HCT116 (cell line): ENCODE results near the gene IL11. TPM values are rescaled to one million over a fixed set of nuclear protein-coding genes. Genes with fewer than 3 reads are reported as not detected.

Source experiments
- ATAC-seq: fragments of 200-7000 bp; cut with Tn5 transposase; 2 replicates; pipeline ENCODE4 v1.9.1; 2020; ENCODE audit warnings: mild to moderate bottlenecking, moderate library complexity
- BruUV-seq: library from RNA; stranded (reverse); fragments of 400-500 nt; replicated peaks from 2 replicates; lab custom pipeline; 2021; lab: Mats Ljungman, UMichigan
- CTCF ChIA-PET: fragments of 300-600 bp; sonication (Branson Sonifier 250); formaldehyde crosslinking; loops from one replicate; lab custom pipeline; 2021; ENCODE audit warnings: antibody characterized with exemption; lab: Charles Lee
- POLR2A ChIA-PET: fragments of 300-600, 350-600 bp; sonication (Branson Sonifier 250); formaldehyde crosslinking; loops from one replicate; lab custom pipeline; 2021; ENCODE audit warnings: antibody characterized with exemption; lab: Charles Lee
- RAD21 ChIA-PET, 2 experiments: fragments of 300-600 bp; sonication (Branson Sonifier 250); formaldehyde crosslinking; loops; one replicate each; lab custom pipeline; 2023; ENCODE audit warnings: low total read pairs in 2 of 2; ENCODE audit not compliant: uncharacterized antibody in 2 of 2, unreplicated experiment in 2 of 2, low non-redundant PET in 1 of 2; lab: Charles Lee
- DNase-seq: peaks from one replicate; pipeline ENCODE4 v3.0.0-alpha.2; 2010; ENCODE audit warnings: low read depth, low spot score
- H2AFZ ChIP-seq: fragments of 200-600 bp; shearing (Covaris generic), sonication (generic); 2 replicates; pipeline ENCODE4 v1.6.1; 2017; ENCODE audit warnings: low read depth, mixed run types, mixed read lengths, antibody characterized with exemption, low read length; ENCODE audit not compliant: poor library complexity, severe bottlenecking
- H3K27ac ChIP-seq: 2 replicates; pipeline ENCODE4 v1.5.1; 2012; ENCODE audit warnings: low read depth, low read length
- H3K27me3 ChIP-seq: fragments of 200-600 bp; sonication (generic); 2 replicates; pipeline ENCODE4 v1.6.1; 2016; ENCODE audit warnings: mixed run types, low read length, mixed read lengths; ENCODE audit not compliant: insufficient read depth
- H3K36me3 ChIP-seq, 2 experiments: fragments of 200-500 bp in 1 of 2; fragments of 200-600 bp in 1 of 2; sonication (Bioruptor generic) in 1 of 2; sonication (generic) in 1 of 2; 2 replicates each; pipeline versions ENCODE4 v1.5.1 to v1.6.1; 2014 to 2016; ENCODE audit warnings: low read length in 2 of 2, inconsistent platforms in 1 of 2, mixed read lengths in 1 of 2, mixed run types in 1 of 2; ENCODE audit not compliant: insufficient read depth in 2 of 2, control insufficient read depth in 1 of 2
- H3K4me1 ChIP-seq, 2 experiments: fragments of 200-600 bp in 1 of 2; sonication (generic) in 1 of 2; 2 replicates each; pipeline versions ENCODE4 v1.5.1 to v1.6.1; 2012 to 2017; ENCODE audit warnings: low read length in 2 of 2, inconsistent platforms in 1 of 2, mild to moderate bottlenecking in 1 of 2, mixed read lengths in 1 of 2, mixed run types in 1 of 2, moderate library complexity in 1 of 2; ENCODE audit not compliant: insufficient read depth in 2 of 2, control insufficient read depth in 1 of 2
- H3K4me2 ChIP-seq: fragments of 200-600 bp; sonication (generic); 2 replicates; pipeline ENCODE4 v1.6.1; 2017; ENCODE audit warnings: mixed run types, low read length, mixed read lengths
- H3K4me3 ChIP-seq, 2 experiments: fragments of 200-600 bp in 1 of 2; sonication (generic) in 1 of 2; replicated peaks in 1 of 2; 2 replicates each; pipeline ENCODE4 v1.5.1; 2011 to 2016; ENCODE audit warnings: low read length in 2 of 2, control low read depth in 1 of 2, low read depth in 1 of 2, mild to moderate bottlenecking in 1 of 2, mixed read lengths in 1 of 2, mixed run types in 1 of 2
- H3K79me2 ChIP-seq: fragments of 200-600 bp; sonication (generic); 2 replicates; pipeline ENCODE4 v1.6.1; 2017; ENCODE audit warnings: mild to moderate bottlenecking, mixed run types, low read length, moderate library complexity, mixed read lengths; ENCODE audit not compliant: insufficient read depth
- H3K9ac ChIP-seq: fragments of 200-600 bp; sonication (generic); 2 replicates; pipeline ENCODE4 v1.6.1; 2016; ENCODE audit warnings: low read length, mixed read lengths
- H3K9me2 ChIP-seq: fragments of 200-600 bp; sonication (generic), shearing (Covaris generic); 2 replicates; pipeline ENCODE4 v1.6.1; 2017; ENCODE audit warnings: mixed run types, mild to moderate bottlenecking, moderate library complexity; ENCODE audit not compliant: insufficient read depth
- H3K9me3 ChIP-seq, 2 experiments: fragments of 200-500 bp in 1 of 2; fragments of 200-600 bp in 1 of 2; sonication (Bioruptor generic) in 1 of 2; sonication (generic) in 1 of 2; 2 replicates each; pipeline ENCODE4 v1.6.1; 2014 to 2017; ENCODE audit warnings: low read length in 2 of 2, mixed read lengths in 2 of 2, inconsistent platforms in 1 of 2, low read depth in 1 of 2, mild to moderate bottlenecking in 1 of 2, mixed run types in 1 of 2, moderate library complexity in 1 of 2; ENCODE audit not compliant: control insufficient read depth in 1 of 2, insufficient read depth in 1 of 2
- H4K20me1 ChIP-seq: fragments of 200-600 bp; sonication (generic), shearing (Covaris generic); 2 replicates; pipeline ENCODE4 v1.6.1; 2017; ENCODE audit warnings: mixed run types, mild to moderate bottlenecking, moderate library complexity; ENCODE audit not compliant: insufficient read depth
- ATF3 ChIP-seq: IDR thresholded peaks from 2 replicates; pipeline ENCODE4 v1.6.1; 2012
- CBX3 ChIP-seq: IDR thresholded peaks from 2 replicates; pipeline ENCODE4 v1.6.1; 2012; ENCODE audit warnings: low read depth
- CEBPB ChIP-seq: IDR thresholded peaks from 2 replicates; pipeline ENCODE4 v1.6.1; 2012; ENCODE audit warnings: low read depth
- EGR1 ChIP-seq: IDR thresholded peaks from 2 replicates; pipeline ENCODE4 v1.6.1; 2012; ENCODE audit warnings: low read depth
- ELF1 ChIP-seq: IDR thresholded peaks from 2 replicates; pipeline ENCODE4 v1.6.1; 2012; ENCODE audit warnings: low read depth, borderline replicate concordance
- EZH2 ChIP-seq: fragments of 200-600 bp; sonication (generic); IDR thresholded peaks from 2 replicates; pipeline ENCODE4 v1.6.1; 2017; ENCODE audit warnings: antibody characterized with exemption, mixed run types
- EZH2phosphoT487 ChIP-seq: fragments of 200-600 bp; IDR thresholded peaks from 2 replicates; pipeline ENCODE4 v1.6.1; 2018; ENCODE audit warnings: antibody characterized with exemption, borderline replicate concordance
- FOSL1 ChIP-seq: IDR thresholded peaks from 2 replicates; pipeline ENCODE4 v1.6.1; 2012; ENCODE audit warnings: low read depth
- MAX ChIP-seq: IDR thresholded peaks from 2 replicates; pipeline ENCODE4 v1.6.1; 2012
- POLR2A ChIP-seq: IDR thresholded peaks from 2 replicates; pipeline ENCODE4 v1.7.0; 2011; ENCODE audit warnings: borderline replicate concordance; ENCODE audit not compliant: insufficient read depth, insufficient read length; ENCODE audit errors: extremely low read depth
- RAD21 ChIP-seq: IDR thresholded peaks from 2 replicates; pipeline ENCODE4 v1.6.1; 2012; ENCODE audit warnings: low read depth, mild to moderate bottlenecking
- REST ChIP-seq: IDR thresholded peaks from 2 replicates; pipeline ENCODE4 v1.6.1; 2012; ENCODE audit warnings: low read depth
- SIN3A ChIP-seq: IDR thresholded peaks from 2 replicates; pipeline ENCODE4 v1.6.1; 2012; ENCODE audit warnings: low read depth
- SRF ChIP-seq: IDR thresholded peaks from 2 replicates; pipeline ENCODE4 v1.6.1; 2012; ENCODE audit warnings: low read depth
- TCF7L2 ChIP-seq: IDR thresholded peaks from 2 replicates; pipeline ENCODE4 v1.7.0; 2011; ENCODE audit warnings: borderline replicate concordance, inconsistent platforms; ENCODE audit not compliant: insufficient read depth, insufficient read length; ENCODE audit errors: extremely low read depth
- YY1 ChIP-seq: IDR thresholded peaks from 2 replicates; pipeline ENCODE4 v1.6.1; 2011; ENCODE audit warnings: low read length, low read depth, moderate library complexity, mild to moderate bottlenecking; ENCODE audit not compliant: insufficient replicate concordance; ENCODE audit errors: extremely low read depth
- ZBTB33 ChIP-seq: IDR thresholded peaks from 2 replicates; pipeline ENCODE4 v1.6.1; 2011; ENCODE audit warnings: mild to moderate bottlenecking, low read length, moderate library complexity; ENCODE audit not compliant: insufficient replicate concordance; ENCODE audit errors: extremely low read depth
- ZFX ChIP-seq: fragments of 450-650 bp; IDR thresholded peaks from 2 replicates; pipeline ENCODE4 v1.6.1; 2017
- ZNF274 ChIP-seq: fragments of 200-500 bp; sonication (Bioruptor generic); IDR thresholded peaks from 2 replicates; pipeline ENCODE4 v1.6.1; 2014; ENCODE audit warnings: mild to moderate bottlenecking, low read depth, low read length, inconsistent platforms
- intact Hi-C: fragments of 100-400 bp; cut with micrococcal nuclease; formaldehyde crosslinking; loops from 2 replicates; pipeline ENCODE4 v1.10.0; 2022
- total RNA-seq: library from RNA; stranded (reverse); gene quantifications from one replicate; pipeline ENCODE4 v1.2.1, GENCODE V29; 2021; ENCODE audit not compliant: unreplicated experiment

IL11 gene
- total RNA-seq, 1 experiment from 2014 or later, result 2.8 TPM

- DNase-seq (no peak), ATAC-seq (no peak)
- Histone ChIP-seq H4K20me1 (no peaks in the 10 kb centered on the region), H3K79me2 (no peaks in the 10 kb centered on the region), H3K4me3 (no peak overlapping the region), H3K36me3 (no peaks in the 10 kb centered on the region), H3K9ac (no peak overlapping the region), H3K9me3 (no peaks in the 10 kb centered on the region), H2AFZ (no peak overlapping the region), H3K27ac (no peak overlapping the region), H3K27me3 (no peaks in the 10 kb centered on the region), H3K9me2 (no peaks in the 10 kb centered on the region), H3K4me2 (no peak overlapping the region), H3K4me1 (peaks cover 2 to 5% of the 10 kb centered on the region in 2 experiments; a peak in 3 of 4 replicates)
- intact Hi-C loops, result no loop called here
- RAD21 ChIA-PET, result interaction anchor here in 1 of 2 experiments (0.5 kb wide), 1 partner anchor 47 kb away, joined by 4 read pairs; no protein-coding TSS in a partner anchor
- POLR2A ChIA-PET, result no interaction called here
- BruUV-seq, result no TSS peak
- CTCF ChIA-PET, result no interaction called here
- TF ChIP-seq TCF7L2 (no peak), REST (no peak), ELF1 (no peak), SRF (no peak), SIN3A (no peak), ZBTB33 (no peak), CEBPB (no peak), ZNF274 (no peak), FOSL1 (no peak), ZFX (no peak), YY1 (no peak), EZH2phosphoT487 (no peak), EZH2 (no peak), CBX3 (no peak), ATF3 (no peak), RAD21 (no peak), EGR1 (no peak), POLR2A (no peak), MAX (no peak)
Measured at GRCh38 chr19:55358943-55359908, 11.0 kb downstream of the IL11 start.
